ENCODE results near the gene SLC9A5. TPM values are rescaled to one million over a fixed set of nuclear protein-coding genes. Genes with fewer than 3 reads are reported as not detected.

SLC9A5 gene
- total and polyA plus RNA-seq, 8 donors, result 0.19 to 5.3 (median 0.89) TPM; not detected in 1

- Histone ChIP-seq H3K4me1 (peaks cover 7 to 19% (median 15%) of the 10 kb centered on the region in 4 donors), H3K27ac (no peak overlapping the region), H3K9me3 (no peaks in the 10 kb centered on the region), H3K36me3 (peaks cover 29 to 67% (median 45%) of the 10 kb centered on the region in 4 donors), H3K4me3 (no peak overlapping the region), H3K27me3 (no peaks in the 10 kb centered on the region)
- 78 to 100% (median 82%) methylated on average over 2 to 4 of the region's 4 CpGs for WGBS, 5 donors
- DNase-seq, result no peak
- intact Hi-C loops (cut with DNase I; ENCODE audit: low total_unique reads), result no loop called here
- TF ChIP-seq POLR2AphosphoS5 (IDR thresholded peaks at IDR 0.05) (no peak), POLR2A (IDR thresholded peaks at IDR 0.05) (no peak), EP300 (IDR thresholded peaks at IDR 0.05) (no peak), CTCF (IDR thresholded peaks at IDR 0.05) (no peak)
Measured at GRCh38 chr16:67204076-67204475, 44.7 kb upstream of the SLC9A5 start.

- Histone ChIP-seq H3K9me3 (no peaks in the 10 kb centered on the region), H3K27me3 (no peaks in the 10 kb centered on the region), H3K36me3 (peaks cover 28 to 53% (median 36%) of the 10 kb centered on the region in 4 donors), H3K4me1 (peaks cover 0 to 4% (median 0%) of the 10 kb centered on the region in 4 donors), H3K27ac (no peak overlapping the region), H3K4me3 (no peak overlapping the region)
- no peak for DNase-seq
- intact Hi-C loops (cut with DNase I; ENCODE audit: low total_unique reads), result no loop called here
- no peak for TF ChIP-seq POLR2AphosphoS5 (IDR thresholded peaks at IDR 0.05)
- no peak for TF ChIP-seq EP300 (IDR thresholded peaks at IDR 0.05)
- TF ChIP-seq CTCF (IDR thresholded peaks at IDR 0.05), result no peak
- TF ChIP-seq POLR2A (IDR thresholded peaks at IDR 0.05), result no peak
- 86 to 95% (median 92%) methylated on average over 7 to 8 of the region's 8 CpGs for WGBS, 5 donors
Measured at GRCh38 chr16:67206129-67206837, 42.5 kb upstream of the SLC9A5 start.

- DNase-seq, result no peak
- Histone ChIP-seq H3K27me3 (no peaks in the 10 kb centered on the region), H3K9me3 (no peaks in the 10 kb centered on the region), H3K4me3 (no peak overlapping the region), H3K27ac (no peak overlapping the region), H3K36me3 (peaks cover 23 to 47% (median 30%) of the 10 kb centered on the region in 4 donors), H3K4me1 (peaks cover 0 to 4% (median 0%) of the 10 kb centered on the region in 4 donors)
- WGBS, 5 donors, result 85 to 94% (median 88%) methylated on average over 3 of the region's 3 CpGs
- TF ChIP-seq CTCF (IDR thresholded peaks at IDR 0.05), result no peak
- no peak for TF ChIP-seq EP300 (IDR thresholded peaks at IDR 0.05)
- intact Hi-C loops (cut with DNase I; ENCODE audit: low total_unique reads), result no loop called here
Measured at GRCh38 chr16:67206838-67207248, 41.9 kb upstream of the SLC9A5 start.

- intact Hi-C loops (cut with DNase I; ENCODE audit: low total_unique reads), result no loop called here
- Histone ChIP-seq H3K4me3 (no peak overlapping the region), H3K27ac (no peak overlapping the region), H3K4me1 (peaks cover 0 to 4% (median 0%) of the 10 kb centered on the region in 4 donors), H3K36me3 (peaks cover 16 to 41% (median 24%) of the 10 kb centered on the region in 4 donors), H3K27me3 (no peaks in the 10 kb centered on the region), H3K9me3 (no peaks in the 10 kb centered on the region)
- WGBS, 5 donors, result 49 to 73% (median 61%) methylated on average over 11 to 21 of the region's 21 CpGs
- TF ChIP-seq POLR2AphosphoS5 (IDR thresholded peaks at IDR 0.05) (no peak), POLR2A (IDR thresholded peaks at IDR 0.05) (no peak), EP300 (IDR thresholded peaks at IDR 0.05) (no peak), CTCF (IDR thresholded peaks at IDR 0.05) (no peak)
- no peak for DNase-seq
Measured at GRCh38 chr16:67207249-67208091, 41.3 kb upstream of the SLC9A5 start.
